ENCODE data around the gene CCDC81.

DNA sequence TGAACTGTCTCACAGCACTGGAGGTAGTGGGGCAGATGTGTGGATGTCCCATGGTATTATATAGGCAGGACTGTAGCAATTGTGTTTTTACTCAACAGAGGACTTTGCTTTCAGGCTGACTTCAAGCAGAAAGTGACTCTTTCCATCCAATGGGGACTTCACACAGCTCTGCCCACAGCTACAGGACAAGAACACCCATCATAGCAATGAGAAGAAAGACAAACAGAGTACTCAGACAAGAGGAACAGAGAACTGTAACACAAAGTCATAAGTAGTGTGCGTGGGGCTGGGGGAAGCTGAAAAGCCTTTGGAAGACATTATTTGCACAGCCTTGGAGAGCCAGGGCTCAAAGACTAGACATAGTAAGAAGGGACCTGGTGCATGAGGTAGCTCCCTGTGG is 70.3 kb downstream of the CCDC81 start:
- TF ChIP-seq CTCF (optimal IDR thresholded peaks at IDR 0.05 in 1 of 3, IDR thresholded peaks at IDR 0.05 in 1 of 3, conservative IDR thresholded peaks at IDR 0.05 in 1 of 3; ENCODE audit: extremely low read depth in 1 of 3, insufficient read depth in 2 of 3, low read length in 3 of 3) = no peak
- TF ChIP-seq EZH2 (IDR thresholded peaks at IDR 0.05; ENCODE audit: low read length) = no peak
